GM19438 (cell line): ENCODE data around the gene ACSS1.

Experiments
- ATAC-seq: cut with Tn5 transposase; IDR thresholded peaks from one replicate; pipeline ENCODE4 v1.9.1; 2021; ENCODE audit warnings: low read depth; ENCODE audit not compliant: unreplicated experiment

Gene ACSS1

GRCh38 chr20:24980291-24981053 is 77.5 kb downstream of the ACSS1 start:
- no peak for ATAC-seq

GRCh38 chr20:24979036-24979960 is 78.6 kb downstream of the ACSS1 start:
- no peak for ATAC-seq

GRCh38 chr20:24978513-24978912 is 79.4 kb downstream of the ACSS1 start:
- no peak for ATAC-seq

GRCh38 chr20:24977797-24978196 is 80.1 kb downstream of the ACSS1 start:
- no peak for ATAC-seq

- no peak for ATAC-seq
Observed at GRCh38 chr20:24977336-24977735, 80.6 kb downstream of the ACSS1 start.

GRCh38 chr20:24972341-24972740 is 85.6 kb downstream of the ACSS1 start:
- ATAC-seq: no peak

- ATAC-seq: no peak
Observed at GRCh38 chr20:24971376-24972101, 86.4 kb downstream of the ACSS1 start.

- ATAC-seq: no peak
Observed at GRCh38 chr20:24970754-24971153, 87.2 kb downstream of the ACSS1 start.

GRCh38 chr20:24970030-24970553 is 87.8 kb downstream of the ACSS1 start:
- no peak for ATAC-seq

- ATAC-seq: no peak
Observed at GRCh38 chr20:24969186-24970029, 88.5 kb downstream of the ACSS1 start.

- no peak for ATAC-seq
Observed at GRCh38 chr20:24968278-24968800, 89.6 kb downstream of the ACSS1 start.

- ATAC-seq: no peak
Observed at GRCh38 chr20:24966317-24967012, 91.5 kb downstream of the ACSS1 start.

- ATAC-seq: no peak
Observed at GRCh38 chr20:24965065-24965919, 92.6 kb downstream of the ACSS1 start.

GRCh38 chr20:24964506-24964840 is 93.5 kb downstream of the ACSS1 start:
- no peak for ATAC-seq

- ATAC-seq: no peak
Observed at GRCh38 chr20:24963672-24964505, 94.0 kb downstream of the ACSS1 start.

GRCh38 chr20:24962510-24962909 is 95.4 kb downstream of the ACSS1 start:
- no peak for ATAC-seq

- no peak for ATAC-seq
Observed at GRCh38 chr20:24962182-24962492, 95.8 kb downstream of the ACSS1 start.
